Upper lobe of left lung (tissue), 4 donors: ENCODE results near the gene ARHGEF40.

Experiments
- EP300 ChIP-seq, 4 donors: sonication (generic); formaldehyde crosslinking; IDR thresholded peaks; one replicate each; pipeline ENCODE4 v1.5.1; 2017; ENCODE audit warnings: antibody characterized with exemption in 4 of 4, control low read depth in 2 of 4
- POLR2A ChIP-seq, 4 donors: fragments of 450-650 bp; IDR thresholded peaks; one replicate each; pipeline ENCODE4 v1.5.1; 2016 to 2017; ENCODE audit warnings: antibody characterized with exemption in 4 of 4, mild to moderate bottlenecking in 2 of 4
- TF ChIP-seq, protein P1 (sequence below), 6 experiments: fragments of 450-650 bp in 4 of 6; fragments of 200-600 bp in 2 of 6; sonication (generic) in 2 of 6; IDR thresholded peaks; one replicate each; pipeline ENCODE4 v1.5.1; 2016 to 2019; ENCODE audit warnings: antibody characterized with exemption in 6 of 6

DNA sequence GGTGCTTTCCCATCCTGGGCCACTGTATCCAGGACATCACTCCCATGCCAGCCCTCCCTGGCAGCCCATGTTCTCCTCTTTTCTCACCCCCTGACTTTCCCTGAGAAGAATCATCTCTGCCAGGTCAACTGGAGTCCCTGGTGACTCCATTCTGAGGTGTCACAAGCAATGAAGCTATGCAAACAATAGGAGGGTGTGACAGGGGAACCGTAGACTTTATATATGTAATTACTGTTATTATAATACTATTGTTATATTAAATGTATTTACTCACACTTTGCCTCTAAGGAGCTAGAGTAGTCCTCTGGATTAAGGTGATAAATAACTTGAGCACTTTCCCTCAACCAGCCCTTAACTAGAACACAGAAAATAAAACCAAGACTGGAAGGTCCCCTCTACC, 19.2 kb downstream of the ARHGEF40 start:
- TF ChIP-seq, protein P1, sequence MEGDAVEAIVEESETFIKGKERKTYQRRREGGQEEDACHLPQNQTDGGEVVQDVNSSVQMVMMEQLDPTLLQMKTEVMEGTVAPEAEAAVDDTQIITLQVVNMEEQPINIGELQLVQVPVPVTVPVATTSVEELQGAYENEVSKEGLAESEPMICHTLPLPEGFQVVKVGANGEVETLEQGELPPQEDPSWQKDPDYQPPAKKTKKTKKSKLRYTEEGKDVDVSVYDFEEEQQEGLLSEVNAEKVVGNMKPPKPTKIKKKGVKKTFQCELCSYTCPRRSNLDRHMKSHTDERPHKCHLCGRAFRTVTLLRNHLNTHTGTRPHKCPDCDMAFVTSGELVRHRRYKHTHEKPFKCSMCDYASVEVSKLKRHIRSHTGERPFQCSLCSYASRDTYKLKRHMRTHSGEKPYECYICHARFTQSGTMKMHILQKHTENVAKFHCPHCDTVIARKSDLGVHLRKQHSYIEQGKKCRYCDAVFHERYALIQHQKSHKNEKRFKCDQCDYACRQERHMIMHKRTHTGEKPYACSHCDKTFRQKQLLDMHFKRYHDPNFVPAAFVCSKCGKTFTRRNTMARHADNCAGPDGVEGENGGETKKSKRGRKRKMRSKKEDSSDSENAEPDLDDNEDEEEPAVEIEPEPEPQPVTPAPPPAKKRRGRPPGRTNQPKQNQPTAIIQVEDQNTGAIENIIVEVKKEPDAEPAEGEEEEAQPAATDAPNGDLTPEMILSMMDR (IDR thresholded peaks at IDR 0.05): no peak
- TF ChIP-seq POLR2A (IDR thresholded peaks at IDR 0.05): no peak
- TF ChIP-seq EP300 (IDR thresholded peaks at IDR 0.05): no peak
